GM23338 (cell line): ENCODE data around the gene ZNF674. TPM values are rescaled to one million over a fixed set of nuclear protein-coding genes. Genes with fewer than 3 reads are reported as not detected.
"Not testable (repeated sequence)": the region's sequence is repeated elsewhere in the genome, so short reads cannot be mapped to it uniquely, and the experiment has no call there.

ENCODE experiments used
- ATAC-seq: fragments of 200-7000 bp; cut with Tn5 transposase; 3 replicates; pipeline ENCODE4 v1.9.1; 2020
- DNase-seq: peaks from one replicate; pipeline ENCODE4 v3.0.0-alpha.2; 2015; ENCODE audit warnings: low spot score
- H2AFZ ChIP-seq: fragments of 200-600 bp; sonication (generic); 2 replicates; pipeline ENCODE4 v1.8.0; 2016; ENCODE audit warnings: antibody characterized with exemption, mild to moderate bottlenecking, moderate library complexity
- H3F3A ChIP-seq: fragments of 200-600 bp; sonication (generic); replicated peaks from 2 replicates; pipeline ENCODE4 v1.8.0; 2017; ENCODE audit warnings: antibody characterized with exemption, mixed run types, low read depth
- H3K27ac ChIP-seq: fragments of 200-600 bp; sonication (generic); 2 replicates; pipeline ENCODE4 v1.6.1; 2016; ENCODE audit warnings: low read depth
- H3K27me3 ChIP-seq: fragments of 200-600 bp; sonication (generic); 2 replicates; pipeline ENCODE4 v1.8.0; 2016; ENCODE audit warnings: mild to moderate bottlenecking, mixed run types, moderate library complexity; ENCODE audit not compliant: insufficient read depth
- H3K36me3 ChIP-seq: fragments of 200-600 bp; sonication (generic); 2 replicates; pipeline ENCODE4 v1.8.0; 2016; ENCODE audit warnings: mild to moderate bottlenecking; ENCODE audit not compliant: insufficient read depth
- H3K4me1 ChIP-seq: fragments of 200-600 bp; sonication (generic); 2 replicates; pipeline ENCODE4 v1.8.0; 2016; ENCODE audit warnings: mild to moderate bottlenecking, moderate library complexity; ENCODE audit not compliant: insufficient read depth
- H3K4me2 ChIP-seq: fragments of 200-600 bp; sonication (generic); 2 replicates; pipeline ENCODE4 v1.7.1; 2017; ENCODE audit warnings: mixed run types
- H3K4me3 ChIP-seq: fragments of 200-600 bp; sonication (generic); 2 replicates; pipeline ENCODE4 v1.6.1; 2016; ENCODE audit warnings: mixed run types
- H3K79me2 ChIP-seq: fragments of 200-600 bp; sonication (generic); replicated peaks from 2 replicates; pipeline ENCODE4 v1.8.0; 2017; ENCODE audit warnings: mild to moderate bottlenecking; ENCODE audit not compliant: insufficient read depth
- H3K9me2 ChIP-seq: fragments of 200-600 bp; sonication (generic); 2 replicates; pipeline ENCODE4 v1.8.0; 2017; ENCODE audit not compliant: insufficient read depth
- H4K20me1 ChIP-seq: fragments of 200-600 bp; sonication (generic); replicated peaks from 2 replicates; pipeline ENCODE4 v1.8.0; 2017; ENCODE audit warnings: mild to moderate bottlenecking; ENCODE audit not compliant: insufficient read depth
- H3K27ac Mint-ChIP-seq: 2 replicates; pipeline ENCODE4 v1.8.0; 2020; ENCODE audit warnings: inconsistent platforms, mild to moderate bottlenecking, moderate library complexity, mixed read lengths
- H3K27me3 Mint-ChIP-seq: 3 replicates; pipeline ENCODE4 v1.8.0; 2022; ENCODE audit warnings: low read depth, mild to moderate bottlenecking, moderate library complexity, mixed read lengths, inconsistent platforms; ENCODE audit not compliant: insufficient read depth, poor library complexity
- H3K36me3 Mint-ChIP-seq: 3 replicates; pipeline ENCODE4 v1.8.0; 2021; ENCODE audit warnings: low read depth, mild to moderate bottlenecking, inconsistent platforms, moderate library complexity, mixed read lengths
- H3K4me1 Mint-ChIP-seq: 3 replicates; pipeline ENCODE4 v1.8.0; 2020; ENCODE audit warnings: mild to moderate bottlenecking, inconsistent platforms, mixed read lengths
- H3K4me3 Mint-ChIP-seq: 3 replicates; pipeline ENCODE4 v1.8.0; 2021; ENCODE audit warnings: moderate library complexity, mild to moderate bottlenecking, inconsistent platforms, mixed read lengths
- H3K9me3 Mint-ChIP-seq: 3 replicates; pipeline ENCODE4 v1.8.0; 2020; ENCODE audit warnings: moderate library complexity, mild to moderate bottlenecking, inconsistent platforms, mixed read lengths
- CREB1 ChIP-seq: fragments of 250-450 bp; sonication (Bioruptor Pico); IDR thresholded peaks from 2 replicates; pipeline ENCODE4 v1.5.0; 2020; ENCODE audit warnings: low read depth, mild to moderate bottlenecking, moderate library complexity
- EZH2phosphoT487 ChIP-seq: fragments of 200-600 bp; sonication (generic); IDR thresholded peaks from one replicate; pipeline ENCODE4 v1.8.1; 2018; ENCODE audit warnings: antibody characterized with exemption; ENCODE audit not compliant: unreplicated experiment
- JUNB ChIP-seq: IDR thresholded peaks from one replicate; pipeline ENCODE4 v1.6.1; 2016; ENCODE audit warnings: antibody characterized with exemption; ENCODE audit not compliant: unreplicated experiment
- NANOG ChIP-seq: IDR thresholded peaks from 2 replicates; pipeline ENCODE4 v1.6.1; 2016; ENCODE audit warnings: antibody characterized with exemption, borderline replicate concordance
- POLR2AphosphoS5 ChIP-seq: IDR thresholded peaks from 2 replicates; pipeline ENCODE4 v1.6.1; 2016; ENCODE audit warnings: antibody characterized with exemption, low read depth
- STAT1 ChIP-seq: IDR thresholded peaks from one replicate; pipeline ENCODE4 v1.6.1; 2016; ENCODE audit warnings: antibody characterized with exemption; ENCODE audit not compliant: unreplicated experiment
- ZNF331 ChIP-seq: fragments of 250-450 bp; sonication (Bioruptor Pico); IDR thresholded peaks from 2 replicates; pipeline ENCODE4 v1.5.0; 2020; ENCODE audit warnings: low read depth, mild to moderate bottlenecking, moderate library complexity
- polyA plus RNA-seq: library from polyadenylated mRNA; unstranded; fragments of >200 nt; fragmentation: Nextera tagmentation; extraction: Ambion mirVana; gene quantifications from 2 replicates; pipeline ENCODE4 v1.2.1, GENCODE V29; 2016
- total RNA-seq: library from RNA; depleted of rRNA; stranded (reverse); fragments of >200 nt; shearing (Covaris generic); gene quantifications from 2 replicates; pipeline ENCODE4 v1.2.3, GENCODE V29; 2014
- TF ChIP-seq, protein P1 (sequence below), 2 experiments: fragments of 200-600 bp in 1 of 2; sonication (generic) in 1 of 2; conservative IDR thresholded peaks; 2 replicates each; pipeline versions ENCODE4 v1.5.1 to v1.6.1; 2016 to 2017; ENCODE audit warnings: antibody characterized with exemption in 2 of 2, low read depth in 2 of 2, mild to moderate bottlenecking in 2 of 2, moderate library complexity in 1 of 2
- TF ChIP-seq, protein P2 (sequence below): IDR thresholded peaks from one replicate; pipeline ENCODE4 v1.6.1; 2018; ENCODE audit warnings: antibody characterized with exemption; ENCODE audit not compliant: unreplicated experiment

The ZNF674 gene
- total and polyA plus RNA-seq, 2 experiments from 2014 or later, result 3.0 to 5.5 TPM

DNA sequence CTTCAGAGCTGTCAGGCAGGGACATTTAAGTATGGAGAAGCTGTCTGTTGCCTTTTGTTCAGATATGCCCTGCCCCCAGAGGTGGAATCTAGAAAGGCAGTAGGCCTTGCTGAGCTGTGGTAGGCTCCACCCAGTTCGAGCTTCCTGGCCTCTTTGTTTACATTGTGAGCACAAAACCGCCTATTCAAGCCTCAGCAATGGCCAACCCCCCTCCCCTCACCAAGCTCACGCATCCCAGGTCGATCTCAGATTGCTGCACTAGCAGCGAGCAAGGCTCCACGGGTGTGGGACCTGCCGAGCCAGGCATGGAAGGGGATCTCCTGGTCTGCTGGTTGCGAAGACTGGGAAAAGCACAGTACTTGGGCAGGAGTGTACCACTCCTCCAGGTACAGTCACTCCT lies 59.3 kb downstream of the ZNF674 start:
- TF ChIP-seq EZH2phosphoT487, result no peak
- peak; percentile 54; the same call in 1 of the 2 replicates for TF ChIP-seq ZNF331 (CRISPR knock-in tag)
- no peak for TF ChIP-seq NANOG
- TF ChIP-seq, protein P1, sequence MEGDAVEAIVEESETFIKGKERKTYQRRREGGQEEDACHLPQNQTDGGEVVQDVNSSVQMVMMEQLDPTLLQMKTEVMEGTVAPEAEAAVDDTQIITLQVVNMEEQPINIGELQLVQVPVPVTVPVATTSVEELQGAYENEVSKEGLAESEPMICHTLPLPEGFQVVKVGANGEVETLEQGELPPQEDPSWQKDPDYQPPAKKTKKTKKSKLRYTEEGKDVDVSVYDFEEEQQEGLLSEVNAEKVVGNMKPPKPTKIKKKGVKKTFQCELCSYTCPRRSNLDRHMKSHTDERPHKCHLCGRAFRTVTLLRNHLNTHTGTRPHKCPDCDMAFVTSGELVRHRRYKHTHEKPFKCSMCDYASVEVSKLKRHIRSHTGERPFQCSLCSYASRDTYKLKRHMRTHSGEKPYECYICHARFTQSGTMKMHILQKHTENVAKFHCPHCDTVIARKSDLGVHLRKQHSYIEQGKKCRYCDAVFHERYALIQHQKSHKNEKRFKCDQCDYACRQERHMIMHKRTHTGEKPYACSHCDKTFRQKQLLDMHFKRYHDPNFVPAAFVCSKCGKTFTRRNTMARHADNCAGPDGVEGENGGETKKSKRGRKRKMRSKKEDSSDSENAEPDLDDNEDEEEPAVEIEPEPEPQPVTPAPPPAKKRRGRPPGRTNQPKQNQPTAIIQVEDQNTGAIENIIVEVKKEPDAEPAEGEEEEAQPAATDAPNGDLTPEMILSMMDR (conservative IDR thresholded peaks at IDR 0.05; ENCODE audit: low read depth in 2 of 2), result peak; percentile 18 to 22; a peak in 2 of 4 replicates
- H3K27ac Mint-ChIP-seq, result no peak overlapping the region
- Histone ChIP-seq H3K27ac (no peak overlapping the region), H3K4me3 (no peak overlapping the region), H3K4me1 (peaks cover 6% of the 10 kb centered on the region; the same call in 1 of the 2 replicates), H4K20me1 (no peaks in the 10 kb centered on the region), H3K27me3 (no peaks in the 10 kb centered on the region), H2AFZ (no peak overlapping the region), H3K4me2 (no peak overlapping the region), H3K79me2 (no peaks in the 10 kb centered on the region), H3K9me2 (no peaks in the 10 kb centered on the region), H3K36me3 (no peaks in the 10 kb centered on the region), H3F3A (no peaks in the 10 kb centered on the region)
- H3K9me3 Mint-ChIP-seq, result peaks cover 63% of the 10 kb centered on the region
- H3K4me3 Mint-ChIP-seq, result no peak overlapping the region
- H3K36me3 Mint-ChIP-seq, result peaks cover 74% of the 10 kb centered on the region
- ATAC-seq (peak; percentile 83), DNase-seq (peak; percentile 75)
- peaks cover 23% of the 10 kb centered on the region for H3K4me1 Mint-ChIP-seq
- peaks cover 7% of the 10 kb centered on the region for H3K27me3 Mint-ChIP-seq

DNA sequence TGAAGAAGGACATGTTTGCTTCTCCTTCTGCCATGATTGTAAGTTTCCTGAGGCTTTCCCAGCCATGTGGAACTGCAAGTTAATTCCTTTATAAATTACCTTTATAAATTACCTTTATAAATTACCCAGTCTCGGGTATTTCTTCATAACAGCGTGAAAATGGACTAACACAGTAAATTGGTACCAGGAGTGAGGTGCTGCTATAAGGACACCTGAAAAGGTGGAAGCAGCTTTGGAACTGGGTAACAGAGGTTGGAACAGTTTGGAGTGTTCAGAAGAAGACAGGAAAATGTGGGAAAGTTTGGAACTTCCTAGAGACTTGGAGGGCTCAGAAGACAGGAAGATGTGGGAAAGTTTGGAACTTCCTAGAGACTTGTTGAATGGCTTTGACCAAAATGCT lies 66.6 kb downstream of the ZNF674 start:
- H3K4me2 ChIP-seq, H3K27ac Mint-ChIP-seq, H3K27me3 Mint-ChIP-seq, H3K9me2 ChIP-seq, H3K4me1 Mint-ChIP-seq, H2AFZ ChIP-seq, H3K27ac ChIP-seq, H3K4me3 Mint-ChIP-seq, H4K20me1 ChIP-seq, H3K4me3 ChIP-seq, H3F3A ChIP-seq, H3K79me2 ChIP-seq, H3K27me3 ChIP-seq, H3K36me3 ChIP-seq, DNase-seq, H3K4me1 ChIP-seq, ATAC-seq: not testable (repeated sequence)
- H3K36me3 Mint-ChIP-seq, result peaks cover 47% of the 10 kb centered on the region
- H3K9me3 Mint-ChIP-seq, result peaks cover 46% of the 10 kb centered on the region

DNA sequence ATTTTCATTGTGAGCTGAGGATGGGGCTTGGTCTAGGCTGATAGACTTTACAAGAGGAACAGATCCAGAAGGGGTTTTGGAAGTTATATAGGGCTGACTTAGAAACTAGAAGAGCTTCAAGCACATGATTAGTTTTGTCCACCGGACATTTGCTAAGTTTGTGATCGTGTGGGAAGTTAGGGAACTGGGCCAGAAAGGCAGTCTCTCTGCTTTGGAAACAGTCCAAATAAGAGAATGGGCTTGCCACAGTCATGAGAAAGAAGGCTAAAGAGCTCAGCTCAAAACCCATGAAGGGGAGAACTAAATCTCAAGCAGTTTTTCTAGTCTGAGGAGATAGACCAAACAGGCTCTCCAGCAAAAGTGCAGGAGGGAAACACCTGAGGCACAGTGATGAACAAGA lies 67.8 kb downstream of the ZNF674 start:
- Mint-ChIP-seq H3K4me1 (peaks cover 4% of the 10 kb centered on the region; the same call in 2 of the 3 replicates), H3K27ac (no peak overlapping the region), H3K27me3 (no peaks in the 10 kb centered on the region), H3K36me3 (peaks cover 41% of the 10 kb centered on the region), H3K4me3 (no peak overlapping the region), H3K9me3 (peaks cover 36% of the 10 kb centered on the region)
- Histone ChIP-seq H4K20me1 (no peaks in the 10 kb centered on the region), H3K36me3 (no peaks in the 10 kb centered on the region), H3K79me2 (no peaks in the 10 kb centered on the region), H3K4me1 (no peaks in the 10 kb centered on the region), H3K27me3 (no peaks in the 10 kb centered on the region), H2AFZ (no peak overlapping the region), H3K27ac (no peak overlapping the region), H3K9me2 (no peaks in the 10 kb centered on the region), H3F3A (no peaks in the 10 kb centered on the region), H3K4me3 (no peak overlapping the region), H3K4me2 (no peak overlapping the region)
- ATAC-seq, result no peak
- DNase-seq, result no peak
- TF ChIP-seq STAT1 (no peak), POLR2AphosphoS5 (no peak), JUNB (no peak), CREB1 (CRISPR knock-in tag) (no peak)
- TF ChIP-seq, protein P2, sequence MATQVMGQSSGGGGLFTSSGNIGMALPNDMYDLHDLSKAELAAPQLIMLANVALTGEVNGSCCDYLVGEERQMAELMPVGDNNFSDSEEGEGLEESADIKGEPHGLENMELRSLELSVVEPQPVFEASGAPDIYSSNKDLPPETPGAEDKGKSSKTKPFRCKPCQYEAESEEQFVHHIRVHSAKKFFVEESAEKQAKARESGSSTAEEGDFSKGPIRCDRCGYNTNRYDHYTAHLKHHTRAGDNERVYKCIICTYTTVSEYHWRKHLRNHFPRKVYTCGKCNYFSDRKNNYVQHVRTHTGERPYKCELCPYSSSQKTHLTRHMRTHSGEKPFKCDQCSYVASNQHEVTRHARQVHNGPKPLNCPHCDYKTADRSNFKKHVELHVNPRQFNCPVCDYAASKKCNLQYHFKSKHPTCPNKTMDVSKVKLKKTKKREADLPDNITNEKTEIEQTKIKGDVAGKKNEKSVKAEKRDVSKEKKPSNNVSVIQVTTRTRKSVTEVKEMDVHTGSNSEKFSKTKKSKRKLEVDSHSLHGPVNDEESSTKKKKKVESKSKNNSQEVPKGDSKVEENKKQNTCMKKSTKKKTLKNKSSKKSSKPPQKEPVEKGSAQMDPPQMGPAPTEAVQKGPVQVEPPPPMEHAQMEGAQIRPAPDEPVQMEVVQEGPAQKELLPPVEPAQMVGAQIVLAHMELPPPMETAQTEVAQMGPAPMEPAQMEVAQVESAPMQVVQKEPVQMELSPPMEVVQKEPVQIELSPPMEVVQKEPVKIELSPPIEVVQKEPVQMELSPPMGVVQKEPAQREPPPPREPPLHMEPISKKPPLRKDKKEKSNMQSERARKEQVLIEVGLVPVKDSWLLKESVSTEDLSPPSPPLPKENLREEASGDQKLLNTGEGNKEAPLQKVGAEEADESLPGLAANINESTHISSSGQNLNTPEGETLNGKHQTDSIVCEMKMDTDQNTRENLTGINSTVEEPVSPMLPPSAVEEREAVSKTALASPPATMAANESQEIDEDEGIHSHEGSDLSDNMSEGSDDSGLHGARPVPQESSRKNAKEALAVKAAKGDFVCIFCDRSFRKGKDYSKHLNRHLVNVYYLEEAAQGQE, result no peak
